SK-N-SH (cell line): ENCODE results near the gene CDH4. TPM values are rescaled to one million over a fixed set of nuclear protein-coding genes. Genes with fewer than 3 reads are reported as not detected.

ENCODE experiments used
- CTCF ChIA-PET: fragments of 300-600, 350-600 bp; formaldehyde crosslinking; extraction: SDS; loops from one replicate; lab custom pipeline; 2021; lab: Yijun Ruan, JAX
- POLR2A ChIA-PET: fragments of 350-600 bp; sonication (Branson Sonifier 250); formaldehyde crosslinking; extraction: SDS; loops from one replicate; lab custom pipeline; 2020; ENCODE audit warnings: antibody characterized with exemption, inconsistent platforms; lab: Yijun Ruan, JAX
- DNase-seq: peaks from one replicate; pipeline ENCODE4 v3.0.0; 2012
- H2AFZ ChIP-seq: fragments of 200-600 bp; sonication (generic); 2 replicates; pipeline ENCODE4 v1.8.1; 2016; ENCODE audit warnings: antibody characterized with exemption, mild to moderate bottlenecking, low read depth
- H3F3A ChIP-seq: fragments of 200-600 bp; sonication (generic); replicated peaks from 2 replicates; pipeline ENCODE3; 2016; ENCODE audit warnings: antibody characterized with exemption, mild to moderate bottlenecking; ENCODE audit not compliant: insufficient read depth
- H3K27ac ChIP-seq, 2 experiments: fragments of 200-500 bp in 1 of 2; fragments of 200-600 bp in 1 of 2; sonication (Bioruptor generic) in 1 of 2; sonication (generic), shearing (Covaris generic) in 1 of 2; 2 replicates each; pipeline versions ENCODE4 v1.5.1 to v1.6.1; 2014 to 2016; ENCODE audit warnings: low read depth in 2 of 2, inconsistent platforms in 1 of 2, low read length in 1 of 2, mild to moderate bottlenecking in 1 of 2, mixed read lengths in 1 of 2
- H3K27me3 ChIP-seq: fragments of 200-600 bp; sonication (generic), shearing (Covaris generic); 2 replicates; pipeline ENCODE4 v1.6.1; 2016; ENCODE audit warnings: mixed run types; ENCODE audit not compliant: insufficient read depth
- H3K36me3 ChIP-seq, 2 experiments: fragments of 200-500 bp in 1 of 2; fragments of 200-600 bp in 1 of 2; sonication (Bioruptor generic) in 1 of 2; sonication (generic) in 1 of 2; replicated peaks in 1 of 2; 2 replicates each; pipeline versions ENCODE3 to v1.5.1; 2014 to 2016; ENCODE audit warnings: low read length in 1 of 2, mild to moderate bottlenecking in 1 of 2; ENCODE audit not compliant: insufficient read depth in 2 of 2, control insufficient read depth in 1 of 2
- H3K4me1 ChIP-seq, 2 experiments: fragments of 200-500 bp in 1 of 2; fragments of 200-600 bp in 1 of 2; sonication (Bioruptor generic) in 1 of 2; sonication (generic), shearing (Covaris generic) in 1 of 2; 2 replicates each; pipeline versions ENCODE4 v1.5.1 to v1.6.1; 2014 to 2016; ENCODE audit warnings: low read depth in 1 of 2, low read length in 1 of 2, mixed run types in 1 of 2; ENCODE audit not compliant: insufficient read depth in 2 of 2, control insufficient read depth in 1 of 2
- H3K4me2 ChIP-seq: fragments of 200-600 bp; sonication (generic), shearing (Covaris generic); 2 replicates; pipeline ENCODE4 v1.6.1; 2017; ENCODE audit warnings: mixed run types
- H3K4me3 ChIP-seq, 2 experiments: fragments of 200-500 bp in 1 of 2; fragments of 200-600 bp in 1 of 2; sonication (Bioruptor generic) in 1 of 2; sonication (generic), shearing (Covaris generic) in 1 of 2; 2 replicates each; pipeline versions ENCODE4 v1.5.1 to v1.8.1; 2014 to 2016; ENCODE audit warnings: low read depth in 2 of 2, inconsistent platforms in 1 of 2, low read length in 1 of 2, mild to moderate bottlenecking in 1 of 2, mixed read lengths in 1 of 2, moderate library complexity in 1 of 2
- H3K79me2 ChIP-seq: fragments of 200-600 bp; sonication (generic); 2 replicates; pipeline ENCODE4 v1.8.1; 2017; ENCODE audit warnings: mild to moderate bottlenecking; ENCODE audit not compliant: insufficient read depth
- H3K9ac ChIP-seq: fragments of 200-600 bp; sonication (generic); 2 replicates; pipeline ENCODE4 v1.6.1; 2017; ENCODE audit warnings: mixed run types
- H3K9me2 ChIP-seq: fragments of 200-600 bp; sonication (generic); 2 replicates; pipeline ENCODE4 v1.6.1; 2017; ENCODE audit warnings: mixed run types
- H3K9me3 ChIP-seq: fragments of 200-600 bp; sonication (generic); 2 replicates; pipeline ENCODE4 v1.6.1; 2017; ENCODE audit warnings: mixed run types, mild to moderate bottlenecking, moderate library complexity
- H4K20me1 ChIP-seq: fragments of 200-600 bp; sonication (generic); 2 replicates; pipeline ENCODE4 v1.6.1; 2017; ENCODE audit warnings: mild to moderate bottlenecking, mixed run types; ENCODE audit not compliant: insufficient read depth
- CHD2 ChIP-seq: fragments of 150-350 bp; IDR thresholded peaks from 2 replicates; pipeline ENCODE4 v1.6.1; 2018; ENCODE audit warnings: low read length; ENCODE audit not compliant: partially characterized antibody
- EP300 ChIP-seq, 2 experiments: IDR thresholded peaks; 2 replicates each; pipeline versions ENCODE4 v1.4.0 to v1.6.1; 2012; ENCODE audit warnings: borderline replicate concordance in 1 of 2, low read depth in 1 of 2, low read length in 1 of 2
- GABPA ChIP-seq: IDR thresholded peaks from 2 replicates; pipeline ENCODE4 v1.4.0; 2012; ENCODE audit warnings: low read depth, mild to moderate bottlenecking
- GATA2 ChIP-seq: sonication (generic); formaldehyde crosslinking; IDR thresholded peaks from 2 replicates; pipeline ENCODE4 v1.5.0; 2020; ENCODE audit warnings: mild to moderate bottlenecking, missing genetic modification reagents
- MEF2A ChIP-seq: IDR thresholded peaks from 2 replicates; pipeline ENCODE4 v1.4.0; 2012; ENCODE audit warnings: low read depth, borderline replicate concordance
- NFIC ChIP-seq: IDR thresholded peaks from 2 replicates; pipeline ENCODE4 v1.4.0; 2012; ENCODE audit warnings: borderline replicate concordance
- SIN3A ChIP-seq: IDR thresholded peaks from 2 replicates; pipeline ENCODE4 v1.6.1; 2012; ENCODE audit warnings: low read depth, mild to moderate bottlenecking, low read length, moderate library complexity, borderline replicate concordance
- TAF1 ChIP-seq: IDR thresholded peaks from 2 replicates; pipeline ENCODE4 v1.6.1; 2012; ENCODE audit warnings: low read depth, mild to moderate bottlenecking, low read length, moderate library complexity, borderline replicate concordance
- TEAD4 ChIP-seq: IDR thresholded peaks from 2 replicates; pipeline ENCODE4 v1.4.0; 2012; ENCODE audit warnings: mild to moderate bottlenecking, borderline replicate concordance; ENCODE audit not compliant: insufficient read depth
- WGBS: methylation state at CpG from one replicate; pipeline ENCODE4 v1.1.6; 2017; ENCODE audit warnings: low lambda C conversion rate; 5-methylcytosine and 5-hydroxymethylcytosine counted together
- polyA plus RNA-seq, 3 experiments: library from polyadenylated mRNA; depleted of rRNA; stranded (reverse); fragments of >200 nt; gene quantifications; 2 replicates each; pipeline ENCODE4 v1.2.3, GENCODE V29; 2012
- TF ChIP-seq, protein P1 (sequence below): IDR thresholded peaks from 2 replicates; pipeline ENCODE4 v1.4.0; 2012; ENCODE audit warnings: low read depth, borderline replicate concordance
- TF ChIP-seq, protein P2 (sequence below): fragments of 150-350 bp; IDR thresholded peaks from 2 replicates; pipeline ENCODE4 v1.6.1; 2016; ENCODE audit warnings: mild to moderate bottlenecking, low read depth, low read length
- TF ChIP-seq, protein P3 (sequence below): fragments of 200-600 bp; sonication (generic); IDR thresholded peaks from 2 replicates; pipeline ENCODE4 v1.6.1; 2017; ENCODE audit warnings: antibody characterized with exemption, mild to moderate bottlenecking, moderate library complexity

Gene CDH4
- polyA plus RNA-seq, 1 of the 3 experiments (the other 2 are of a cell fraction), result not detected

DNA sequence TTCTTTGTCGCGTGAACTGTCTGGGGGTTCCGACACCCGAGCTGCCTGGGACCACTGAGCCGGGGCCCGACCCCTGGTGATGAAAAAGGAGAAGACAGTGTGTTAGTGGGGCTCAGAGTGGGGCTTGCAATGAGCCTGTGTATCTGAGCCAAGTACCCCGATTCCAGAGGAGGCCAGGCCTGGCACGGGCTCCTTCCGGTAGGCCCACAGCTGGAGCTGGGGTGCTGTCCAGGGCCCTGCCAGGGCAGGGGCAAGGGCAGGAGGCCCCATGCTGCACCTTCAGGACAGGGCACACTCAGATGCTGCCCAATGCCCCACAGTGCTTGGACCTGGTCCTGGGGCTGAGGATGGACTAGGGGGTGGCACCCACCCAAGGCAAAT lies 724.2 kb downstream of the CDH4 start:
- H3K4me3 ChIP-seq, result no peak overlapping the region
- no peaks in the 10 kb centered on the region for H3K9me2 ChIP-seq
- H4K20me1 ChIP-seq, result no peaks in the 10 kb centered on the region
- H3K36me3 ChIP-seq, result peaks cover 10 to 37% of the 10 kb centered on the region in 2 experiments
- H3K4me1 ChIP-seq, result no peaks in the 10 kb centered on the region; a peak in 1 of 4 replicates
- H3F3A ChIP-seq, result no peaks in the 10 kb centered on the region
- POLR2A ChIA-PET, result no interaction called here
- no peak overlapping the region for H3K9ac ChIP-seq
- no peaks in the 10 kb centered on the region for H3K79me2 ChIP-seq
- H2AFZ ChIP-seq, result no peak overlapping the region
- WGBS, result 98% methylated on average over 5 of the region's 9 CpGs
- TF ChIP-seq TEAD4, result no peak
- no peak for TF ChIP-seq CHD2
- TF ChIP-seq, protein P1, sequence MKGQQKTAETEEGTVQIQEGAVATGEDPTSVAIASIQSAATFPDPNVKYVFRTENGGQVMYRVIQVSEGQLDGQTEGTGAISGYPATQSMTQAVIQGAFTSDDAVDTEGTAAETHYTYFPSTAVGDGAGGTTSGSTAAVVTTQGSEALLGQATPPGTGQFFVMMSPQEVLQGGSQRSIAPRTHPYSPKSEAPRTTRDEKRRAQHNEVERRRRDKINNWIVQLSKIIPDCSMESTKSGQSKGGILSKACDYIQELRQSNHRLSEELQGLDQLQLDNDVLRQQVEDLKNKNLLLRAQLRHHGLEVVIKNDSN, result no peak
- no peak for TF ChIP-seq NFIC
- no peak for TF ChIP-seq GABPA
- H3K4me2 ChIP-seq, result no peak overlapping the region
- CTCF ChIA-PET, result interaction anchor here (1.4 kb wide), 1 partner anchor 34 kb away, joined by 4 read pairs; no protein-coding TSS in a partner anchor
- DNase-seq, result no peak
- no peaks in the 10 kb centered on the region for H3K27me3 ChIP-seq
- H3K27ac ChIP-seq, result no peak overlapping the region
- no peaks in the 10 kb centered on the region for H3K9me3 ChIP-seq

DNA sequence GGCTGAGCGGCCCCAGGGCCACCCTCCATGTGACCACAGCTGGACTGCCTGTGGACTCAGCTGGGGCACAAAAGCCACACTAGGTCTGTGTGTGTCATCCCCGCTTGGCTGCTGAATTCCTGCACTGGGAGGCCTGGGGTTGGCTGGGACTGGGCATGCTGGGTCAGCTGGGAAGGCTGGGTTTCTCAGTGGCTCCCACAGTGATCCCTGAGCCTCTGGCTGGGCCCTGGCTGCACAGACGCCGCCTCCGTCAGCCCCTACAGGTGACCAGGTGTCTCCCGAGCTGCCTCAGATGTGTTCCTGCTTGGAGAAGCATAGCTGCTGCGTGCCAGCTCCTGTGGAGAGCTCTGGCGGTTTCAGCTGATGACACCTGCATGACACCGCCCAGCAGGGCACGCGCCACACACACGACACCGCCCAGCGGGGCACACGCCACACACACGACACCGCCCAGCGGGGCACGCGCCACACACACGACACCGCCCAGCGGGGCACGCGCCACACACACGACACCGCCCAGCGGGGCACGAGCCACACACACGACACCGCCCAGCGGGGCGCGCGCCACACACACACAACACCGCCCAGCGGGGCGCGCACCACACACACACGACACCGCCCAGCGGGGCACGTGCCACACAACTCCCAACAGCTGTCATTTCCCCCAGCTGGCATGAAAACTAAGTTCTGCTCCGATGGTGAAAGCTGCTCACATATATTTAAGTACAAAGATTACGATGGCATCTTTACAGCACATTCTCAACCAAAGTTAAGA lies 724.8 kb downstream of the CDH4 start:
- Histone ChIP-seq H3K4me1 (no peaks in the 10 kb centered on the region; a peak in 1 of 4 replicates), H3K79me2 (no peaks in the 10 kb centered on the region), H3K36me3 (peaks cover 10 to 37% of the 10 kb centered on the region in 2 experiments), H3K9me2 (no peaks in the 10 kb centered on the region), H3K27me3 (no peaks in the 10 kb centered on the region), H3K9me3 (no peaks in the 10 kb centered on the region), H3K27ac (no peak overlapping the region), H3K4me2 (no peak overlapping the region), H3K9ac (no peak overlapping the region), H2AFZ (no peak overlapping the region), H3F3A (no peaks in the 10 kb centered on the region), H3K4me3 (no peak overlapping the region), H4K20me1 (no peaks in the 10 kb centered on the region)
- CTCF ChIA-PET, result interaction anchor here (1.4 kb wide), 1 partner anchor 33 kb away, joined by 4 read pairs; no protein-coding TSS in a partner anchor
- 97% methylated on average over 20 of the region's 45 CpGs for WGBS
- TF ChIP-seq GABPA, result no peak
- TF ChIP-seq EP300 (IDR thresholded peaks at IDR 0.05; ENCODE audit: borderline replicate concordance in 1 of 2, low read depth in 1 of 2, low read length in 1 of 2), result no peak
- TF ChIP-seq, protein P2, sequence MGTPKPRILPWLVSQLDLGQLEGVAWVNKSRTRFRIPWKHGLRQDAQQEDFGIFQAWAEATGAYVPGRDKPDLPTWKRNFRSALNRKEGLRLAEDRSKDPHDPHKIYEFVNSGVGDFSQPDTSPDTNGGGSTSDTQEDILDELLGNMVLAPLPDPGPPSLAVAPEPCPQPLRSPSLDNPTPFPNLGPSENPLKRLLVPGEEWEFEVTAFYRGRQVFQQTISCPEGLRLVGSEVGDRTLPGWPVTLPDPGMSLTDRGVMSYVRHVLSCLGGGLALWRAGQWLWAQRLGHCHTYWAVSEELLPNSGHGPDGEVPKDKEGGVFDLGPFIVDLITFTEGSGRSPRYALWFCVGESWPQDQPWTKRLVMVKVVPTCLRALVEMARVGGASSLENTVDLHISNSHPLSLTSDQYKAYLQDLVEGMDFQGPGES, result no peak
- TF ChIP-seq TAF1, result no peak
- TF ChIP-seq SIN3A, result no peak
- TF ChIP-seq, protein P1, result no peak
- no peak for TF ChIP-seq MEF2A
- TF ChIP-seq, protein P3, sequence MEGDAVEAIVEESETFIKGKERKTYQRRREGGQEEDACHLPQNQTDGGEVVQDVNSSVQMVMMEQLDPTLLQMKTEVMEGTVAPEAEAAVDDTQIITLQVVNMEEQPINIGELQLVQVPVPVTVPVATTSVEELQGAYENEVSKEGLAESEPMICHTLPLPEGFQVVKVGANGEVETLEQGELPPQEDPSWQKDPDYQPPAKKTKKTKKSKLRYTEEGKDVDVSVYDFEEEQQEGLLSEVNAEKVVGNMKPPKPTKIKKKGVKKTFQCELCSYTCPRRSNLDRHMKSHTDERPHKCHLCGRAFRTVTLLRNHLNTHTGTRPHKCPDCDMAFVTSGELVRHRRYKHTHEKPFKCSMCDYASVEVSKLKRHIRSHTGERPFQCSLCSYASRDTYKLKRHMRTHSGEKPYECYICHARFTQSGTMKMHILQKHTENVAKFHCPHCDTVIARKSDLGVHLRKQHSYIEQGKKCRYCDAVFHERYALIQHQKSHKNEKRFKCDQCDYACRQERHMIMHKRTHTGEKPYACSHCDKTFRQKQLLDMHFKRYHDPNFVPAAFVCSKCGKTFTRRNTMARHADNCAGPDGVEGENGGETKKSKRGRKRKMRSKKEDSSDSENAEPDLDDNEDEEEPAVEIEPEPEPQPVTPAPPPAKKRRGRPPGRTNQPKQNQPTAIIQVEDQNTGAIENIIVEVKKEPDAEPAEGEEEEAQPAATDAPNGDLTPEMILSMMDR, result no peak
- TF ChIP-seq CHD2, result no peak
- TF ChIP-seq GATA2 (CRISPR knock-in tag), result no peak
- no peak for DNase-seq
- POLR2A ChIA-PET, result no interaction called here
